ENCODE data around the gene HSD11B2. TPM values are rescaled to one million over a fixed set of nuclear protein-coding genes. Genes with fewer than 3 reads are reported as not detected.

Gene HSD11B2
- total RNA-seq, 1 experiment from 2014 or later: 33.5 TPM

GRCh38 chr16:67388591-67388990, 42.3 kb upstream of the HSD11B2 start:
- Histone ChIP-seq H3K27me3 (ENCODE audit: insufficient read depth, low read length) (peaks cover 6% of the 10 kb centered on the region; the same call in 1 of the 2 replicates), H2BK120ac (ENCODE audit: low read depth, low read length, poor library complexity, severe bottlenecking) (no peak overlapping the region), H2BK5ac (ENCODE audit: insufficient read length, low read length) (no peak overlapping the region), H3K14ac (ENCODE audit: insufficient read depth, low read length) (no peak overlapping the region), H2AK5ac (ENCODE audit: insufficient read length, low read length) (no peak overlapping the region), H3T11ph (ENCODE audit: low read length) (no peak overlapping the region), H2BK12ac (ENCODE audit: insufficient read length, low read depth, low read length) (no peak overlapping the region), H4K20me1 (ENCODE audit: control insufficient read depth, insufficient read depth, insufficient read length) (no peaks in the 10 kb centered on the region), H3K4ac (ENCODE audit: low read depth, low read length) (no peak overlapping the region), H4K8ac (replicated peaks; ENCODE audit: insufficient read length, low read depth, low read length) (no peak overlapping the region), H4K91ac (ENCODE audit: insufficient read length, low read depth, low read length) (no peak overlapping the region), H3K23ac (ENCODE audit: insufficient read length, low read depth, low read length) (no peak overlapping the region), H3K56ac (ENCODE audit: insufficient read length, low read depth, low read length) (no peak overlapping the region), H3K4me1 (ENCODE audit: insufficient read depth, low read length) (peaks cover 4% of the 10 kb centered on the region; the same call in 1 of the 2 replicates), H2BK15ac (ENCODE audit: low read depth, low read length) (no peak overlapping the region), H3K27ac (ENCODE audit: insufficient read length, low read depth, low read length) (no peak overlapping the region), H3K4me2 (ENCODE audit: insufficient read depth, insufficient read length, low read length) (no peak overlapping the region), H3K9me3 (ENCODE audit: control insufficient read depth, low read depth, low read length) (no peaks in the 10 kb centered on the region), H3K79me2 (ENCODE audit: insufficient read depth, low read length) (no peaks in the 10 kb centered on the region), H3K79me1 (ENCODE audit: insufficient read depth, low read depth, low read length, poor library complexity, severe bottlenecking) (no peaks in the 10 kb centered on the region), H2BK20ac (ENCODE audit: low read depth, low read length, poor library complexity, severe bottlenecking) (no peak overlapping the region), H4K5ac (ENCODE audit: insufficient read length, low read depth, low read length) (no peak overlapping the region), H3K9ac (ENCODE audit: extremely low read depth, insufficient read length, low read length) (no peak overlapping the region), H3K23me2 (ENCODE audit: insufficient read length, low read depth, low read length, poor library complexity, severe bottlenecking) (peaks cover 3% of the 10 kb centered on the region), H3K18ac (ENCODE audit: insufficient read length, low read depth, low read length) (no peak overlapping the region), H2AFZ (ENCODE audit: low read length) (no peak overlapping the region)
- H3K36me3 Mint-ChIP-seq (ENCODE audit: insufficient read depth in 1 of 3, low read depth in 3 of 3): no peaks in the 10 kb centered on the region
- H3K27me3 Mint-ChIP-seq (ENCODE audit: low read depth): peaks cover 69% of the 10 kb centered on the region
- no peak for TF ChIP-seq CTCF (conservative IDR thresholded peaks at IDR 0.05)
- H3K4me3 Mint-ChIP-seq: no peak overlapping the region
- H3K27ac Mint-ChIP-seq: no peak overlapping the region
- WGBS (ENCODE audit: extremely low coverage, insufficient read length, low lambda C conversion rate): no CpG with 5 or more reads among the region's 2 CpGs
- H3K4me1 Mint-ChIP-seq: peaks cover 19 to 26% of the 10 kb centered on the region in 2 experiments
- H3K9me3 Mint-ChIP-seq: no peaks in the 10 kb centered on the region
- no peak for DNase-seq

All from H9 (cell line).